Gastrocnemius medialis (tissue), 4 donors: ENCODE data around the gene SCMH1.

Source experiments
- POLR2A ChIP-seq, 2 donors: fragments of 450-650 bp; IDR thresholded peaks; one replicate each; pipeline ENCODE4 v1.6.1; 2017; ENCODE audit warnings: antibody characterized with exemption in 2 of 2, mild to moderate bottlenecking in 2 of 2, moderate library complexity in 2 of 2
- TF ChIP-seq, protein P1 (sequence below), 5 experiments: fragments of 450-650 bp in 3 of 5; fragments of 200-600 bp in 2 of 5; sonication (generic) in 2 of 5; IDR thresholded peaks in 4 of 5; conservative IDR thresholded peaks in 1 of 5; 1 replicate in 4 of 5; 2 replicates in 1 of 5; pipeline ENCODE4 v1.5.1; 2016 to 2019; ENCODE audit warnings: antibody characterized with exemption in 5 of 5, mild to moderate bottlenecking in 3 of 5, moderate library complexity in 3 of 5

DNA sequence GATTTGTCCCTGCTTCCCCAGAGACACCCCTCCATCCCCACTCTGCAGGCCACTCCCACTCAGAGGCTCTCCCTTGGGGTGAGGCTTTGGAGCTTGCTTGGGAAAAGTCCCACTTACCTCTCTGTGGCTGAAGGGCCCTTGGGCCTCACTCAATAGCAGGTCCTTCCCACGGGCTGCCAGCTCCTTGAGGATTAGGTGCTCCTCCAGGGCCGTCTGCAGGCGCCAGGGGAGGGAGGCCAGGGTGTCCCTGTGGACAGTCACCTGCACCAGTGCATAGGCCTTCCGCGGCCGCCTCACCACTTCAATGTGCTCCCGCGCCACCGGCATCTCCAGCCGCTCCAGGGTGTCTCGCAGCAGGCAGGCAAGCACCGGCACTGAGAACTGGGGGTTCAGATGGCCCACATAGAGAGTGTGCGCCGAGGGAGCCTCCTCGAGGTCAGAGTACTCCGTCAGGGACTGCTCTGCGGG, 222.0 kb downstream of the SCMH1 start:
- TF ChIP-seq, protein P1, sequence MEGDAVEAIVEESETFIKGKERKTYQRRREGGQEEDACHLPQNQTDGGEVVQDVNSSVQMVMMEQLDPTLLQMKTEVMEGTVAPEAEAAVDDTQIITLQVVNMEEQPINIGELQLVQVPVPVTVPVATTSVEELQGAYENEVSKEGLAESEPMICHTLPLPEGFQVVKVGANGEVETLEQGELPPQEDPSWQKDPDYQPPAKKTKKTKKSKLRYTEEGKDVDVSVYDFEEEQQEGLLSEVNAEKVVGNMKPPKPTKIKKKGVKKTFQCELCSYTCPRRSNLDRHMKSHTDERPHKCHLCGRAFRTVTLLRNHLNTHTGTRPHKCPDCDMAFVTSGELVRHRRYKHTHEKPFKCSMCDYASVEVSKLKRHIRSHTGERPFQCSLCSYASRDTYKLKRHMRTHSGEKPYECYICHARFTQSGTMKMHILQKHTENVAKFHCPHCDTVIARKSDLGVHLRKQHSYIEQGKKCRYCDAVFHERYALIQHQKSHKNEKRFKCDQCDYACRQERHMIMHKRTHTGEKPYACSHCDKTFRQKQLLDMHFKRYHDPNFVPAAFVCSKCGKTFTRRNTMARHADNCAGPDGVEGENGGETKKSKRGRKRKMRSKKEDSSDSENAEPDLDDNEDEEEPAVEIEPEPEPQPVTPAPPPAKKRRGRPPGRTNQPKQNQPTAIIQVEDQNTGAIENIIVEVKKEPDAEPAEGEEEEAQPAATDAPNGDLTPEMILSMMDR (IDR thresholded peaks at IDR 0.05 in 4 of 5, conservative IDR thresholded peaks at IDR 0.05 in 1 of 5): no peak
- no peak for TF ChIP-seq POLR2A (IDR thresholded peaks at IDR 0.05)
